Dedifferentiated amniotic fluid mesenchymal stem cell (primary cell): ENCODE data around the gene PXDC1.
A peak's percentile ranks its signal among the peaks of the same experiment; 100 is the strongest.
"Not testable (repeated sequence)": the region's sequence is repeated elsewhere in the genome, so short reads cannot be mapped to it uniquely, and the experiment has no call there.

Source experiments
- DNase-seq: peaks from one replicate; pipeline ENCODE4 v3.0.0-alpha.2; 2016; ENCODE audit errors: extremely low spot score

PXDC1 gene

DNA sequence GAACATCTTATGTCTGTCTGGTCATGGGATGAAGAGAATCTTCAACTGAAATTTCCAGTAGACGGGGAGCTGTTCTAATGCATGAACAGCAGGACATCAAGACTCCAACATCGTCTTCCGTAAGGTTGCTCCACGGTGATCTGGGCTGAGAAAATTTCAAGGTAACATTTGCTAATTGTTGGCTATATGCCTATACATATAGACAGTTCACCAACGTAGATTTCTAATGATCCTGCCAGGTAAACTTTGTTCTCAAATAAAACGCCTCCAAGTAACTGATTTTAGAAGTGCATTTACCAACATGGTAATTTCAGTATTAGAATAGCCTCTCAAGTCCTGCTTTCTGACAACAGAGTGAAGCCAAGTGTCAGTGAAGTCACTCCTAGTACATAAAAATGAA is 11.3 kb upstream of the PXDC1 start:
- DNase-seq = no peak

- DNase-seq = no peak
These were observed 10.8 kb upstream of the PXDC1 start for GRCh38 chr6:3762359-3762758.

GRCh38 chr6:3761989-3762270 is 10.4 kb upstream of the PXDC1 start:
- no peak for DNase-seq

- peak; percentile 92 for DNase-seq
These were observed 8.2 kb upstream of the PXDC1 start for GRCh38 chr6:3759646-3760232.

GRCh38 chr6:3758842-3759144 is 7.3 kb upstream of the PXDC1 start:
- no peak for DNase-seq

DNA sequence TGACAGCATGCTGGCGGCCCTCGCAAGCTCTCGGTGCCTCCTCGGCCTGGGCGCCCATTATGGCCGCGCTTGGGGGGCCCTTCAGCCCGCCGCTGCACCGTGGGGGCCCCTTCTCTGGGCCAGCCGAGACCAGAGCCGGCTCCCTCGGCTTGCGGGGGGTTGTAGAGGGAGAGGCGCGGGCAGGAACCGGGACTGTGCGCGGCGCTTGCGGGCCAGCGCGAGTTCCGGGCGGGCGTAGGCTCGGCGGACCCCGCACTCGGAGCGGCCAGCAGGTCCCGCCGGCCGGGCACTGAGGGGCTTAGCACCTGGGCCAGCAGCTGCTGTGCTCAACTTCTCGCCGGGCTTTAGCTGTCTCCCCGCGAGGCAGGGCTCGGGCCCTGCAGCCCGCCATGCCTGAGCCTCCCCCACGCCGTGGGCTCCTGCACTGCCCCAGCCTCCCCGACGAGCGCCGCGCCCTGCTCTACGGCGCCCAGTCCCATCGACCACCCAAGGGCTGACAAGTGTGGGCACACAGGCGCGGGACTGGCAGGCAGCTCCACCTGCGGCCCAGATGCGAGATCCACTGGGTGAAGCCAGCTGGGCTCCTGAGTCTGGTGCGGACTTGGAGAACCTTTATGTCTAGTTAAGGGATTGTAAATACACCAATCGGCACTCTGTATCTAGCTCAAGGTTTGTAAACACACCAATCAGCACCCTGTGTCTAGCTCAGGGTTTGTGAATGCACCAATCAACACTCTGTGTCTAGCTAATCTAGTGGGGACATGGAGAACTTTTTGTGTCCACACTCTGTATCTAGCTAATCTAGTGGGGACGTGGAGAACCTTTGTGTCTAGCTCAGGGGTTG is 6.7 kb upstream of the PXDC1 start:
- not testable (repeated sequence) for DNase-seq

DNA sequence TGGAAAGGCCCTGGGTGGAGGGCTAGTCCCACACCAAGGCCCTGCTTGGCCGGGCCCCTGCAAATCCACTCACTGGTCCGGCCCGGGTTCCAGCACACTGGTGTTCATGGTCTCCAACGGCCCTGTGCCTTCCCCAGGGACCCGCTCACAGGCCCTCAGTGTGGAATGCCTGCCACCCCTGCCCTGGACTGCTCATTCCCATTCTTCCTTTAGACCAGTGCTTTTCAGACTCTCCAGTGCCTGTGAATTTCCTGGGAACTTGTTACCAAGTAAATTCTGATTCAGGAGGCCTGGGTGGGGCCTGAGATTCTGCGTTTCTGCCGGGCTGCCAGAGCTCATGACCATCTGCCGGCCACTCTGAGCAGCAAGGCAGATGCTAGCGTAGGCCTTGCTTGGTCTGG is 5.7 kb upstream of the PXDC1 start:
- DNase-seq = no peak

DNA sequence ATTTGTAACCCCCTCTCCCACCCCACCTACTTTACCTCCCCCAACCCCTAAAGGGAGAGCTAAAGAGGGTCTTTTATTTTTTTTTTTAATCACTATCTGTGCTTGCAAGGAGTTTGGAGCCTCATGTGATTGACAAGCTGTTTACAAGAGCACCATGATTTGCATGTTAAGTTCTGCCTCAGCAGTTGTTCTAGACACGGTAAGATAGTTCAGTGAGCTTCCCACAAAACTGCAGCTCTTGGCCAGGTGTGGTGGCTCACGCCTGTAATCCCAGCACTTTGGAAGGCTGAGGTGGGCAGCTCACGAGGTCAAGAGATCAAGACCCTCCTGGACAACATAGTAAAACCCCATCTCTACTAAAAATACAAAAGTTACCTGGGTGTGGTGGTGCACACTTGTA is 5.0 kb upstream of the PXDC1 start:
- DNase-seq = no peak

- no peak for DNase-seq
These were observed 4.4 kb upstream of the PXDC1 start for GRCh38 chr6:3755637-3756545.

DNA sequence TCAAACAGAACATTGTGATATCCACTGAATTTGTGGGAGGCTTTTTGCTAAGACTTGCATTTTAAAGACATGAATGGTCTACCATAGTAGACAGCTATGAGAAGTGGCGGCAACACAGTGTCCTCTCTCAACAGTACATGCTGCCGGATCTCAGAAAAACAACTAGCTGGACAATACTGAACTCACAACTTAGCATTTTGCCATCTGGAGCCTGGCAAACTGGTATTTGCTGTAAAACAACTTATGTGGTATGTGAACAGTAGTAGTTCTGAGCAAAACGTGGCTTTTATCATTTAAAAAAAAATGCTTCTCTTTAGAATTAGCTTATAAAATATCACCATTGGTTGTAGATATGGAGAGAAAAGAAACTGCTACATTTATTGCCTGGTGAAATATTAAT is 3.3 kb upstream of the PXDC1 start:
- DNase-seq = no peak

DNA sequence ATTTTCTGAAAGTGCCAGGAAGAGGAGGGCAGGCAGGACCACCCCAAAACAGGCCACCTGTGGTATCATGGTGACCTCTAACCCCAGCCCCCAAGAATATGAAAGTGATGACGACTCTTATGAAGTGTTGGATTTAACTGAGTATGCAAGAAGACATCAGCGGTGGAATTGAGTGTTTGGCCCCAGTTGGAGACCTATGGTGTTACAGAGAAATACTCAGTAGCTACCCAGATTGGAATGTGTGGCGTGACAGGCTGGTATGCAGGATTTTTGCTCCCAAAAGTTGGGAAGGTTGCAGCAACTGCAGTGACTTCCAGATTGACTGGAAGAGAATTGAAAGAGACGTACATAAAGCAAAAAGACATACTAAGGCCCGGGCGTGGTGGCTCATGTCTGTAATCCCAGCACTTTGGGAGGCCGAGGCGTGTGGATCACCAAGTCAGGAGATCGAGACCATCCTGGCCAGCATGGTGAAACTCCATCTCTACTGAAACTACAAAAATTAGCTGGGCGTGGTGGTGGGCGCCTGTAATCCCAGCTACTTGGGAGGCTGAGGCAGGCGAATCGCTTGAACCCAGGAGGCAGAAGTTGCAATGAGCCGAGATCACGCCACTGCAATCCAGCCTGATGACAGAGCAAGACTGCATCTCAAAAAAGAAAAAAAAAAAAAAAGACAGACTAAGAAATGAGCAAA is 2.7 kb upstream of the PXDC1 start:
- not testable (repeated sequence) for DNase-seq

DNA sequence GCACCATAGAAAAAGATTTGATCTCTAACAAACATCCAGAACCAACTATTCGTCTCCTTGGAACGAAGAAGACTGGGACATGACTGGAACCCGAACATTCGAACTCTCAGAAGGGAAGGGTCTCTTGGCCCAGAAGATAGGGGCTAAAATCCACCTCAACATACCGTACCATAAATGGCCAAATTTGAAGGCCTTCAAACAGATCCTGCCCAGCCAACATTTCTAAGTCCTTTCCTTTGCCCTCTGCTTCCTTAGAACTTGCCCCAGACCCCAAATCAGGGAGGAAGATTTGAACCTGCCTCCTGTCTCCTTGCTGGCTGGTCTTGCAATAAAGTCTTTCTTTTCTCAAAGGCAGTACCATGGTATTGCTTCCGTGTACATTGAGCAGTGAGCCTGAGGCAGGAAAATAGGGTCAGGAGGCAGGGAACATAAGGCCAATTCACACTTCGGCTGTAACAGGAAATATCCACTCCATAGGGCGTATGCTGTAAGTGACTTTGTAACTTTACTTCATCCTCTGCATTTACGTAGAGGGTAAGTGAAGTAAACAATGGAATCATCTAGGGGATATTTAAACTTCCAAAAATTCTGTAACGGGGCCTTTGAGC is 1.8 kb upstream of the PXDC1 start:
- no peak for DNase-seq

GRCh38 chr6:3752531-3753227 is 1.2 kb upstream of the PXDC1 start:
- no peak for DNase-seq

DNA sequence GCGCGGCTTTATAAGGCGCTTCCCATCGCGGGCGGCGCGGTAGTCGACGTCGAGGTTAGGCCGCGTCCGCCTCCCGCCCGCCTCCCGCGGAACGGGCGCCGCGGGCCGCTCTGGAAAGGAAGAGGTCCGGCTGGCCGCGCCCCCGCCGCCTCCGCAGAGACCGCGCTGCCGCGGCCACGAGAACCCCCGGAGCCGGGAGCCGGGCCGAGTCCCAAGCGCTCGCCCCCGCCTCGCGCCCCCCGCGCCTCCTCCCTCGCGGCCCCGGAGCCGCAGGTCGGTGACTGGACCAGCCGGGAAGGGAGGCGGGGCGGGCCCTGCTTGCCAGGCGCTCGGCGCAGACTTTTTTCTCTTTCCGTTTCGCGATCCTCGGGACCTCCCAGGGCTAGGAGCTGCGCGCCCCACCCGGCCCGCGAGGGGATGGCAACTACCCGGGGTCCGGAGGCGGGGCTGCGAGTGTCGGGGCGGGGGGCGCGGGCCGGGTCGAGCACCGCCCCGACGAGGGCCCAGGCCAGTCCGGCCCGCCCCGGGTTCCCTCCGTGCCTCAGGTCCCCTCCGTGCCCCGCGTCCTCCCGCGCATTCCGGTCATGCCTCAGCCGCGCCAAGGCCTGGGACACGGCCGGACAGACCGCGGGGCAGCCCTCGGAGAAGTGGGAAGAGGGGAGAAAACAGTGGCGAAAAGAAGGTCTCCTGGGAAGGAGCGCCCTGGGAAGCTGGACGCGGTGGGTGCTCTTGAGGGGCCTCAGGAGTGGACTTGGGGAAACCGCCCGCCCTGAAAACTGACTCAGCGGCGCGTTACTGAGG is 417 bp upstream of the PXDC1 start:
- DNase-seq = peak; percentile 88

DNA sequence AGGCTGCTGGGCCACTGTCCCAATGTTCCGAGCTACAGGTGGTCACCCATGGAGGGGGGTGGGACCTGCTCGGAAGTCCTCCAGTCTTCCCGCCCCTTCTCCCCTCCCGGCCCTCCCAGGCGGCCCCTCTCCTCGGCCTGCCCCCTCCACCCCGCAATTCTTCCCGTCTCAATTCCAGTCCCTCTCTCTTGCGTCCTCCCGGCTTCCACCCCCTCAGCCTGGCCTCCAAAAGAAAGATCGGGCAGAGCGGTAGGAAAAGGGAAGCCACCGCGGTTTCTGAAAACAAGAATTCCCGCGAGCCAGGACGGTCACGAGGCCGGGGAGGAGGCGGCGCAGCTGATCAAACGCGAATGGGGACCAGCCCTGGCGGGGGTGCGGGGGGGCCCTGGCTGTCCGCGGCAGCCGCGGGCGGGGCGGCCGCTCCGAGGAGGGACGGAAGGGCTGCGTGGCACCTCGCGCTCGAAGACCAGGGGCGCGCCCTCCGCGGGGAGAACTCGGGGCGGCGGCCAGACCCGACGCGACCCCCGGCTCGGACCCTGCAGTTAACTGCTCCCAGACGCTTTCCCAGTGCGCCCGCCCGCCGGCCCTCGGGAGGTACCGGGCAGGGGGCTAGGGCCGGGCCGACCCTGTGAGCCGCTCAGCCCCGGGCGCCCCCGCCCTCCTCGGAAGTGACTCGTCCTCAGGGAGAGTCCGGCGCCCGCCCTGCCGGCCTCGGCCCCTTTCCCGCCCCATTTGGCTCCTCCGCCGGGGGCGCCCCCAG is 1.0 kb downstream of the PXDC1 start:
- DNase-seq = peak; percentile 74

GRCh38 chr6:3749977-3750316 is 1.6 kb downstream of the PXDC1 start:
- DNase-seq = peak; percentile 36

GRCh38 chr6:3749067-3749841 is 2.3 kb downstream of the PXDC1 start:
- DNase-seq = no peak

GRCh38 chr6:3748208-3749066 is 3.1 kb downstream of the PXDC1 start:
- DNase-seq = peak; percentile 77
